T-helper 9 cell (primary cell): Measurements from ENCODE around the gene CWC27.
"Not testable (repeated sequence)": the region's sequence is repeated elsewhere in the genome, so short reads cannot be mapped to it uniquely, and the experiment has no call there.

Experiments
- DNase-seq: peaks from one replicate; pipeline ENCODE4 v3.0.0-alpha.2; 2020

Gene CWC27

GRCh38 chr5:64840958-64841357 is 72.2 kb downstream of the CWC27 start:
- DNase-seq = no peak

DNA sequence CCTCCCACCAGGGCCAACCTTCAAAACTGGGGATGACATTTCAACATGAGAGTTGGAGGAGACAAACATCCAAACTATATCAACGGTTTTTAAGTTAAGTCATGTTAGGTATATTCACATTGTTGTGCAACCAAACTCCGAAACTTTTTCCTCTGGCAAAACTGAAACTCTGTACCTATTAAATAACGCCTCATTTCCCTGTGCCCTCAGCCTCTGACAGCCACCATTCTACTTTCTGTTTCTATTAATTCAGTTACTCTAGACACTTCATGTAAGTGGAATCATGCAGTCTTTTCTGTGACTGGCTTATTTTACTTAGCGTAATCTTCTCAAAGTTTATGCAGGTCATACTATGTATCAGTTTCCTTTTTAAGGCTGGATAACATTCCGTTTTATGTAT is 85.0 kb downstream of the CWC27 start:
- DNase-seq = no peak

- no peak for DNase-seq
Measured at GRCh38 chr5:64854855-64855254, 86.1 kb downstream of the CWC27 start.

GRCh38 chr5:64859881-64860280 is 91.2 kb downstream of the CWC27 start:
- DNase-seq = no peak

GRCh38 chr5:64861281-64861680 is 92.6 kb downstream of the CWC27 start:
- no peak for DNase-seq

DNA sequence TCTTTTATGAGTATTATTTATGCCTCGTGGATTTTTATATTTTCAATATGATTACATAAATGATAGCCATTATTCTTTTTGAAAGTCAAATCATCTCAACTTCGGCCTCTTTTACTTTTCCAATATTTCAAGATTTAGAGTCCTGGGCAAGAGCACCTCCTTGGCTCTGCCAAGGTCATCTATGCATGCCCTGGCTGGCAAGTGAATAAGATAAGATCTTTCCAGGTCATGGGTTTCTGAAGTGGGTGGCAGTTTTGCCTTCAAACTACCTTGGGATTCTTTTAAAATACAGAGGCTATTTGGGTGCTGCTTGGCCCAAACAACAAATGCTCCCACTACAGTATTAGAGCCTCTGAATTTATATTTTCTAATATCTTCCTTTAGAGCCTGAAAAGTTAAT is 95.4 kb downstream of the CWC27 start:
- no peak for DNase-seq

- DNase-seq = no peak
Measured at GRCh38 chr5:64865662-64866061, 96.9 kb downstream of the CWC27 start.

DNA sequence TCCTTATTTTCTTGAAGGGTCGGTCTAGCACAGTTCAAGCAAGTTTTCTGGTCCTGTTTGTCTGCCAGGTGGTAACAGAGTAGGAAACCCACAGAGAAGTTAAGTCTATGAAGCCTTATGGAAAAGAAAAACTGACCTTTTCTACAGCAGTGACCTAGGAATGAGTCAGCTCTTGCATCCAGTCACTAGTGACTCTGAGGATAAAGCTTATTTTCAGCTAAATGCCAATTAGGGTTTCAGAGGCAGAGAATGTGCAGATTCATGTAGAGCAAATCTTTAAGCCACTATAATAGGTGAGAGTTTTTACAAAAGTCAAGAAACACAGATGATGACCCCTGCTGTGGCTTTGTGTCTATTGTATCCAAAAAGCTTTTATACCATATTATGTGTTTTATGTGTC is 100.7 kb downstream of the CWC27 start:
- DNase-seq = no peak

- no peak for DNase-seq
Measured at GRCh38 chr5:64872044-64872443, 103.3 kb downstream of the CWC27 start.

- no peak for DNase-seq
Measured at GRCh38 chr5:64873441-64873840, 104.7 kb downstream of the CWC27 start.

- no peak for DNase-seq
Measured at GRCh38 chr5:64874753-64875152, 106.0 kb downstream of the CWC27 start.

DNA sequence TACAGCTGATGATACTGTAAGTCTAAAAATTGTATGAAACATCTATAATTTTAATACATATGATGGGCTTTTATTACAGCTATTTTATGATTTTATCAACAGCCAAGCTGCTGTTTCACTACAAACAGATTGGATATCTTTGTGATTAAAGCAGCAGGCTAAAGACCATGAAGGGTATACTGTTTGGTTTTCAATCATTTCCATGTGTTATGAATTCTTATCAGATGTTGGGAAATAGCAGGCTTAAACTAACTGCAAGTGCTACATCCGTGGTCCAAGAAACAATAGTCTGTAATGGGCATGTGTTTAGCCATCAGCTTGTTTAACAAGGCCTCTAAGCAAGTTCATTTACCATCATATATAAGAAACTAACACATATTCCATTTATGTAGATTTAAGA is 107.5 kb downstream of the CWC27 start:
- DNase-seq = no peak

GRCh38 chr5:64880821-64881220 is 112.1 kb downstream of the CWC27 start:
- DNase-seq = no peak

DNA sequence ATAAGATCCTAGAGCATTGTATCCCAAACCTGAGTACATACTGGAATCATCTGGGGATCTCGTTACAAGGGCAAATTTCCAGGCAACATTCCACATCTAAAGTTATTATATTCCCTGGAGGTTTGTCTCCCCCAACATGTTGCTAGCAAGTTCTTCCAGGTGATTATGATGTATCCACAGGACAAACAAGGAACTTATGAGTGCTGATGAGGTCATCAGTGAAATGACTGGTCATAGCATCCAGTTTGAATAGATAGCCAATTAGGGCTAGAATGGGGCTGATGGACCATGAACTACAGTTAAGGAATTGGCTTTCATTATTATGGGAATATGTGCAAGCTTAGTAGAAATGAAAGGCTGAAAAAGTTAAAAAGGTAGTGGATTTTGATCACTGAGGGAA is 115.2 kb downstream of the CWC27 start:
- no peak for DNase-seq

DNA sequence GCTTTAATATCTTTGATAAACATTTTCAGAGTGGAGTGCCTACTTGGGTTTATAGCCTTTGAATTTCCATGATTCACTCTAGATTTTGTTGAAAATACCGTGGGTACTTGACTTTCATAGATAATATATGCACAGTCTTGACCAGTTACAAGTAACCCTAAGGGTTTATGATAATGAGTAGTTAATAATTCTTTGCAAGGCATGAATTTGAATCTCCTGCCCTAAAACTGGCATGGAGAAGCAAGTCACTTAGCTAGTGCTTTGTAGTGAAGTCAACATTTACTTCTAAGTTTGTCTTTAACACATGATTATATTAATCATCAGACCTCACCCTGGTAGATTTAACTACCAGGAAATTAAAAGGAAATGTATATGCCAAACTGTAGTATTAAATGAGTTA is 115.8 kb downstream of the CWC27 start:
- DNase-seq = no peak

GRCh38 chr5:64887910-64888309 is 119.2 kb downstream of the CWC27 start:
- no peak for DNase-seq

DNA sequence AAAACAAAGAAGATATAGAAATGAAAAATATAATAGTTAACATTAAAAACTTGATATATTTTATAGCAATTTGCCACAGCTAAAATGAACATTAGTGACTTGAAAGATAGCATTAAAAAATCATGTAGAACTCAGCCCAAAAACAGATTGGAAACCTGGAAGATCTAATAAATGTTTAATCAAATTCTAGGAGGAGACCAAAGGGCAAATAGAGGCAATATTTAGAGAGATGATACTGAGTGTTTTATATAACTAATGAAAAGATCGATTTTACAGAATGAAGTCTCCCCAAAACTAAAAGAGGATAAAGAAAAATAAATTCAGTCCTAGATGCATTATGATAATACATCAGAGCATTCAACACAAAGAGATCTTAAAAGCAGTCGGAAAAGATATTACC is 127.0 kb downstream of the CWC27 start:
- no peak for DNase-seq

- DNase-seq = no peak
Measured at GRCh38 chr5:64899838-64900237, 131.1 kb downstream of the CWC27 start.

GRCh38 chr5:64900618-64901017 is 131.9 kb downstream of the CWC27 start:
- DNase-seq = no peak

- DNase-seq = not testable (repeated sequence)
Measured at GRCh38 chr5:64907399-64907798, 138.7 kb downstream of the CWC27 start.

DNA sequence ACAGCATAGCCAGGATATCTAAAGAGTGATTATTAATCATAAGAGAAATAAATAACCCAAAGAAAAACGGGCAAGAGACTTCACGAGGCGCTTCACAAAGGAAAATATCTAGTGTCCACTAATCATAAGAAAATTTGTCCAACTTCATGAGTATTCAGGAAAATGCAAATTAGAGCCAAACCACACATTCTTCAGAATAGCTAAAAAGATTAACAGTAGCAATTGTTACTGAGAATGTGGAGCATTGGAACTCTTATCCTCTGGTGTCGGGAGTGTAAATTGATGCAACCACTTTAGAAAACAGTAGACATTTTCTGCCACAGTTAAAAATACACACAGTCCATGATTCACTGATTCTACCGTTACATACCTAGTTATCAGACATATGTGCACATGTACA is 145.7 kb downstream of the CWC27 start:
- DNase-seq = no peak

DNA sequence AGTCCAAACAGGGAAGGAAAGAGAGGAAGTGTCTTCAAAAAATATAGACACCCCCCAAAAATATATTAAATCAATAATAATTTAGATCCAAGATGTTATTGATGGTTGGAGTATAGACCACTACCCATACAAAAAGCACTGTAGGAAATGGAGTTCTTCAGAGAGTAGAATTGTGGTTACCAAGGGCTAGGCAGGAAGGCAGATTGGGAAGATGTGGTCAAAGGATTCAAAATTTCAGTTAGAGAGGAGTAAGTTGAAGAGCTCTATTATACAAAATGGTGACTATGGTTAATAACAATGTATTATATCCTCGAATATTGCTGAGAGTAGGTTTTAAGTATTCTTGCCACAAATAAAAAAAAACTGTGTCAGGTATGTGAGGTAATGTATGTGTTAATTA is 149.4 kb downstream of the CWC27 start:
- DNase-seq = no peak

GRCh38 chr5:64921386-64921785 is 152.7 kb downstream of the CWC27 start:
- no peak for DNase-seq

DNA sequence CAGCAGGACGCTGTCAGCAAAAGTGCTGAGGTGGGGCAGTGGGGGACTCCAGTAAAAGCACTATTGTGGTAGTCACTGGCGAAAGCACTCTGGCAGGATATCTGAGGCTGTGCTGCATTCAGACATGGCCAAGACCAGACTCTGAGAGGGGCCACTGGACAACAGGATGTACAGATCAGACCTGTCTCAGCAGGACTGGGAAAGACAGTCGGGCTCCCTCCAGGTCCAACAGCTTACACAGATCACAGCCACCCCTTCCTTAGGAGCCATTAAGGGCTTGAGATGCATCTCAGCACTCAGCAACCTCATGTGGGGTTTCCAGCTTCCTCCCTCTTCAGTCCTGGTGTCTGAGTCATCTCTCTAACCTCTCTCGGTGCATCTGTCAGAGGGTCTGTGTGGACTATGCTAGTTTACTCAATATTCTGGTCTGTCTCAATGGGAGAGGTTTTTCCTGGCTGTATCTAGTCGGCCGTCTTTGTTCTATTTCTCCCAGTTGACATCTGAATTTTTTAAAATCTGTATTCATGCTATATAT is 154.5 kb downstream of the CWC27 start:
- DNase-seq = no peak

GRCh38 chr5:64925123-64925522 is 156.4 kb downstream of the CWC27 start:
- DNase-seq = no peak

DNA sequence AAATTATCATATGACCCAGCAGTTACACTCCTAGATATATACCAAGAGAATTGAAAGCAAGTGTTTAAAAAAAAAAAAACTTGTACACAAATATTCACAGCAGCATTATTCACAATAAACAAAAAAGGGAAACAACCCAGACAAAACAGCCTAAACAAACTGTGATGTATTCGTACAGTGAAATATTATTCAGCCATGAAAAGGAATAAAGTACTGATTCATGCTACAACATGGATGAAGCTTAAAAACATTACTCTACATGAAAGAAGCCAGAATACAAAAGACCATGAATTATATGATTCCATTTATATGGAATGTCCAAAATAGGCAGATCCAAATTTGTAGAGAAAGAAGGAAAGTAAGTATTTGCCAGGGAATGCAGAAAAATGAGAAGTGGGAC is 161.1 kb downstream of the CWC27 start:
- DNase-seq = no peak
